HepG2 (cell line): ENCODE measurements around the gene TCF19. TPM values are rescaled to one million over a fixed set of nuclear protein-coding genes. Genes with fewer than 3 reads are reported as not detected.

Source experiments
- CTCF ChIP-seq: sonication (generic); formaldehyde crosslinking; IDR thresholded peaks from 2 replicates; pipeline ENCODE4 v1.5.0; 2020; ENCODE audit warnings: mild to moderate bottlenecking, missing genetic modification reagents, moderate library complexity
- KIAA2018 ChIP-seq: sonication (generic); formaldehyde crosslinking; IDR thresholded peaks from 2 replicates; pipeline ENCODE4 v1.5.0; 2020; ENCODE audit warnings: mild to moderate bottlenecking, missing genetic modification reagents, borderline replicate concordance
- MAFG ChIP-seq: sonication (generic); formaldehyde crosslinking; IDR thresholded peaks from 2 replicates; pipeline ENCODE4 v1.5.1; 2020; ENCODE audit warnings: mild to moderate bottlenecking, missing genetic modification reagents
- NRL ChIP-seq: sonication (generic); formaldehyde crosslinking; IDR thresholded peaks from 2 replicates; pipeline ENCODE4 v1.5.0; 2020; ENCODE audit warnings: missing genetic modification reagents, mild to moderate bottlenecking, moderate library complexity, borderline replicate concordance
- RARG ChIP-seq: sonication (generic); formaldehyde crosslinking; IDR thresholded peaks from 2 replicates; pipeline ENCODE4 v1.4.0; 2020; ENCODE audit warnings: low read depth, mild to moderate bottlenecking, missing genetic modification reagents
- SPEN ChIP-seq: sonication (generic); formaldehyde crosslinking; IDR thresholded peaks from 2 replicates; pipeline ENCODE4 v1.5.1; 2020; ENCODE audit warnings: low read depth, mild to moderate bottlenecking, missing genetic modification reagents
- ZBTB39 ChIP-seq: sonication (generic); formaldehyde crosslinking; IDR thresholded peaks from 2 replicates; pipeline ENCODE4 v1.5.0; 2020; ENCODE audit warnings: missing genetic modification reagents
- ZNF232 ChIP-seq: sonication (generic); formaldehyde crosslinking; IDR thresholded peaks from 2 replicates; pipeline ENCODE4 v1.4.0; 2020; ENCODE audit warnings: missing genetic modification reagents, borderline replicate concordance
- ZNF550 ChIP-seq: sonication (generic); formaldehyde crosslinking; IDR thresholded peaks from 2 replicates; pipeline ENCODE4 v1.4.0; 2020; ENCODE audit warnings: mild to moderate bottlenecking, missing genetic modification reagents, borderline replicate concordance
- ZNF557 ChIP-seq: sonication (generic); formaldehyde crosslinking; IDR thresholded peaks from 2 replicates; pipeline ENCODE4 v1.4.0; 2020; ENCODE audit warnings: missing genetic modification reagents
- ZNF687 ChIP-seq: sonication (generic); formaldehyde crosslinking; IDR thresholded peaks from 2 replicates; pipeline ENCODE4 v1.5.1; 2020; ENCODE audit warnings: mild to moderate bottlenecking, missing genetic modification reagents, moderate library complexity
- polyA plus RNA-seq, 8 experiments: library from polyadenylated mRNA; depleted of rRNA in 3 of 8; stranded (reverse) in 7 of 8; unstranded in 1 of 8; fragments of >200 nt; fragmentation: Illumina TruSeq in 4 of 8; extraction: Trizol in 4 of 8; gene quantifications; 2 replicates each; pipeline versions ENCODE4 v1.2.1 to v1.2.3, GENCODE V29; 2011 to 2016; ENCODE audit warnings: low read depth in 4 of 8, missing spikeins in 1 of 8, mixed read lengths in 1 of 8; ENCODE audit not compliant: insufficient read depth in 1 of 8
- total RNA-seq, 5 experiments: library from RNA; depleted of rRNA; stranded (reverse); fragments of >200 nt; fragmentation: Illumina TruSeq; extraction: Trizol; gene quantifications; 2 replicates each; pipeline ENCODE4 v1.2.3, GENCODE V29; 2016; ENCODE audit warnings: low read depth in 1 of 5

Gene TCF19
- total and polyA plus RNA-seq, 2 of the 13 experiments (the other 11 are each of a cell fraction or from before 2014, with no cell fraction given) = 4.9 to 22.2 TPM

- no peak for TF ChIP-seq CTCF (CRISPR knock-in tag)
- 0 out of 2 replicates have a peak, but pooled peaks have one; percentile 9 for TF ChIP-seq ZNF550 (CRISPR knock-in tag)
- TF ChIP-seq KIAA2018 (CRISPR knock-in tag) = no peak
- TF ChIP-seq ZBTB39 (CRISPR knock-in tag) = peak; percentile 84; the same call in 1 of the 2 replicates
- peak; percentile 99 for TF ChIP-seq ZNF687
- no peak for TF ChIP-seq ZNF232 (CRISPR knock-in tag)
- peak; percentile 87 for TF ChIP-seq NRL (CRISPR knock-in tag)
- no peak for TF ChIP-seq RARG
- TF ChIP-seq ZNF557 = no peak
- TF ChIP-seq SPEN (CRISPR knock-in tag) = peak; percentile 79
- TF ChIP-seq MAFG (CRISPR knock-in tag) = no peak
These were observed 27.8 kb downstream of the TCF19 start (continued) for GRCh38 chr6:31186052-31186734.
